GM19397 (cell line): ENCODE results near the gene CMSS1.
A peak's percentile ranks its signal among the peaks of the same experiment; 100 is the strongest.
"Not testable (repeated sequence)": the region's sequence is repeated elsewhere in the genome, so short reads cannot be mapped to it uniquely, and the experiment has no call there.

Experiments
- ATAC-seq: cut with Tn5 transposase; IDR thresholded peaks from one replicate; pipeline ENCODE4 v1.9.1; 2021; ENCODE audit warnings: mild to moderate bottlenecking, moderate library complexity; ENCODE audit not compliant: unreplicated experiment

The CMSS1 gene

GRCh38 chr3:100209169-100209568 lies 391.5 kb downstream of the CMSS1 start:
- no peak for ATAC-seq

- peak; percentile 87 for ATAC-seq
Observed at GRCh38 chr3:100209948-100210771, 392.5 kb downstream of the CMSS1 start.

- peak; percentile 13 for ATAC-seq
Observed at GRCh38 chr3:100210772-100211135, 393.1 kb downstream of the CMSS1 start.

- ATAC-seq: no peak
Observed at GRCh38 chr3:100213891-100214573, 396.4 kb downstream of the CMSS1 start.

- no peak for ATAC-seq
Observed at GRCh38 chr3:100214574-100214964, 396.9 kb downstream of the CMSS1 start.

GRCh38 chr3:100216713-100217112 lies 399.1 kb downstream of the CMSS1 start:
- ATAC-seq: no peak

GRCh38 chr3:100221159-100221558 lies 403.5 kb downstream of the CMSS1 start:
- ATAC-seq: no peak

GRCh38 chr3:100225193-100225592 lies 407.5 kb downstream of the CMSS1 start:
- ATAC-seq: no peak

GRCh38 chr3:100225883-100226282 lies 408.2 kb downstream of the CMSS1 start:
- no peak for ATAC-seq

GRCh38 chr3:100226712-100227429 lies 409.2 kb downstream of the CMSS1 start:
- ATAC-seq: no peak

GRCh38 chr3:100227511-100227921 lies 409.9 kb downstream of the CMSS1 start:
- no peak for ATAC-seq

- ATAC-seq: no peak
Observed at GRCh38 chr3:100228247-100228646, 410.6 kb downstream of the CMSS1 start.

GRCh38 chr3:100229188-100229587 lies 411.5 kb downstream of the CMSS1 start:
- ATAC-seq: not testable (repeated sequence)

GRCh38 chr3:100230710-100231109 lies 413.0 kb downstream of the CMSS1 start:
- no peak for ATAC-seq
